ENCODE measurements around the gene ZBTB32. TPM values are rescaled to one million over a fixed set of nuclear protein-coding genes. Genes with fewer than 3 reads are reported as not detected.
A peak's percentile ranks its signal among the peaks of the same experiment; 100 is the strongest.

ZBTB32 gene
- total RNA-seq, 1 donor from 2014 or later = not detected

DNA sequence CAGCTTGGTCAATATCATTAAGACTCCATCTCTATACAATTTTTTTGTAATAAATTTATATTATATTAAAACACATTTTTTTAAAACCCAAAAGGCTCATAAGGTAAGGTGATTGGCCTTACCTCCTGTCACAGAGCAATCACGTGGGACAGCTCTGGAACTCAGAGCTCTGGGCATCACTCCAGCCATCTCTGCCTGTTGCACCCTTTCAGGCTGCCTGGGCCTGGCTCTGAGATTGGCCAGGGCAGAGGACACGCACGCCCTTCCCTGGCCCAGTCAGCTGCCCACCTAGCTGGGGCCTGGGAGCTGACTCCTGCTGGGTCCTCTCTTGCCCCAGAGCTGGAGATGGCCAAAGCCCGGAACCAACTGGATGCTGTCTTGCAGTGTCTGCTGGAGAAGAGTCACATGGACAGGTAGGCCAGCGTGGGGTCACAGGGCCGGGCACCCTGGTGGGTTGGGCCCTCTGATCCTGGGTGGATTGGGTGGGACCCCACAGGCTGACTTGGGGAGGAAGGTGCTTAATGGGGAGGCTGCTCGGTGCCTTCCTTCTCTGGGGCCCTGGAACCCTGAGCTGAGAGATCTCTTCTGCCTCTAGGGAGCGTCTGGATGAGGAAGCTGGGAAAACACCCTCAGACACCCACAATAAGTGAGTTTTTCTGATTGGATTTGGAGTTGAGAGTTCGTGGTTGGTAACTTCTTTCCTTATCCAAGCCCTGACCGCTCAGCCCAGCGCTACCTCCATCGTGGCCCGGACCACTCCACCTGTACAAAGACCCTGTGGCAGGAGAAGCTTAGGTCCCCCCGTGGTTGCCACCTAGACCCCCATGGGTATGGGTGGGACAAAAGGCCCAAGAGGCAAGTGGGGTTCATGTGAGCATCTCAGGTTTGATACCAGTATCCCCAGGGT lies 47.7 kb downstream of the ZBTB32 start:
- Mint-ChIP-seq H3K4me3 (no peak overlapping the region), H3K9me3 (no peaks in the 10 kb centered on the region), H3K4me1 (ENCODE audit: unreplicated experiment) (peaks cover 19% of the 10 kb centered on the region), H3K36me3 (no peaks in the 10 kb centered on the region), H3K27ac (no peak overlapping the region), H3K27me3 (peaks cover 11% of the 10 kb centered on the region)
- no peak for DNase-seq (ENCODE audit: extremely low spot score, unreplicated experiment)
- TF ChIP-seq, protein P1, sequence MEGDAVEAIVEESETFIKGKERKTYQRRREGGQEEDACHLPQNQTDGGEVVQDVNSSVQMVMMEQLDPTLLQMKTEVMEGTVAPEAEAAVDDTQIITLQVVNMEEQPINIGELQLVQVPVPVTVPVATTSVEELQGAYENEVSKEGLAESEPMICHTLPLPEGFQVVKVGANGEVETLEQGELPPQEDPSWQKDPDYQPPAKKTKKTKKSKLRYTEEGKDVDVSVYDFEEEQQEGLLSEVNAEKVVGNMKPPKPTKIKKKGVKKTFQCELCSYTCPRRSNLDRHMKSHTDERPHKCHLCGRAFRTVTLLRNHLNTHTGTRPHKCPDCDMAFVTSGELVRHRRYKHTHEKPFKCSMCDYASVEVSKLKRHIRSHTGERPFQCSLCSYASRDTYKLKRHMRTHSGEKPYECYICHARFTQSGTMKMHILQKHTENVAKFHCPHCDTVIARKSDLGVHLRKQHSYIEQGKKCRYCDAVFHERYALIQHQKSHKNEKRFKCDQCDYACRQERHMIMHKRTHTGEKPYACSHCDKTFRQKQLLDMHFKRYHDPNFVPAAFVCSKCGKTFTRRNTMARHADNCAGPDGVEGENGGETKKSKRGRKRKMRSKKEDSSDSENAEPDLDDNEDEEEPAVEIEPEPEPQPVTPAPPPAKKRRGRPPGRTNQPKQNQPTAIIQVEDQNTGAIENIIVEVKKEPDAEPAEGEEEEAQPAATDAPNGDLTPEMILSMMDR (conservative IDR thresholded peaks at IDR 0.05) = no peak

DNA sequence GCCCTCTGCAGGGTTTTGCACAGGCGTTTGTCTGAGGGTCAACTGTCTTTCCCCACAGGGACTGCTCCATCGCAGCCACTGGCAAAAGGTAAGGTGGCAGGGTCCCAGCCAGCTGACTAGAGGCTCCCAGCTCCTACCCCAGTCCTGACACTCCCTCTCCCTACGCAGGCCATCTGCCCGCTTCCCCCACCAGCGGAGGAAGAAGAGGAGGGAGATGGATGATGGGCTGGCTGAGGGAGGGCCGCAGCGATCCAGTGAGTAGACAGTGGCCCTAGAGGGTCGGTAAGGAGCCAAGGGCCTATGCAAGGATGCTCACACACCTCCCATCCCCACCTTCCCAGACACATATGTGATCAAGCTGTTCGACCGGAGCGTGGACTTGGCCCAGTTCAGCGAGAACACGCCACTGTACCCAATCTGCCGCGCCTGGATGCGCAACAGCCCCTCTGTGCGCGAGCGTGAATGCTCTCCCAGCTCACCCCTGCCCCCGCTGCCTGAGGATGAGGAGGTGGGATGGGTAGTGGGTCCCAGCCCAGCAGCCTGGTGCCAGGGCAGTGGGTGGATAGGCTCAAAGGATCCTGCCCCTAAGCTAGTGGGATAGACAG lies 48.5 kb downstream of the ZBTB32 start:
- no peak overlapping the region for H3K27ac Mint-ChIP-seq
- DNase-seq (ENCODE audit: extremely low spot score, unreplicated experiment) = no peak
- H3K9me3 Mint-ChIP-seq = no peaks in the 10 kb centered on the region
- H3K4me3 Mint-ChIP-seq = no peak overlapping the region
- peaks cover 13% of the 10 kb centered on the region for H3K27me3 Mint-ChIP-seq
- H3K36me3 Mint-ChIP-seq = peaks cover 2% of the 10 kb centered on the region
- peaks cover 18% of the 10 kb centered on the region for H3K4me1 Mint-ChIP-seq (ENCODE audit: unreplicated experiment)
- TF ChIP-seq, protein P1 (conservative IDR thresholded peaks at IDR 0.05) = no peak

DNA sequence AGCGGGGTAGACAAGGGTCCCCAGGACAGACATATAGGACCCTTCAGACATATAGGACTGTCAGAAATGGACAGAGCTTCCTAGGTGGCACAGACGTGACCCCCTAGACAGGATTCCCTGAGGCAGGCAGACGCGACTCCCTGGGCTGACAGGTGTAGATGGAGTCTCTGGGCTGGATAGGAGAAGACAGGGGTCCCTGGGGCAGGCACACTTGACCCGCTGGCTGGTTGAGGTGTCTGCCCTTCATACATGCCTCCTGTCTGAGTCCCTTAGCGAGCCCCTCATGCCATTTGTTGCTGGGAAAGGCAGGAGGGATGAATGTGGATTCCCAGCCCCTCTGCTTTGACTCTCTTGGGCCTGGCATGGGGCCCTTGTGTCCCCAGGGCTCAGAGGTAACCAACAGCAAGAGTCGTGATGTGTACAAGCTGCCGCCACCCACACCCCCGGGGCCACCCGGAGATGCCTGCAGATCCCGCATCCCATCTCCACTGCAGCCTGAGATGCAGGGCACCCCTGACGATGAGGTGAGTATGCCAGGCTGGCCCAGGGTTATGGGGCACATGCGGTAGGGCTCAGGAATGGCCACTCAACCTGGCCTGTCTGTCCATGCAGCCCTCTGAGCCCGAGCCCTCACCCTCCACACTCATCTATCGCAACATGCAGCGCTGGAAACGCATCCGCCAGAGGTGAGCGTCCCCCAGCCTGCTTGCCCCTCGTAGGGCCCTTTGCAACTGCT lies 49.4 kb downstream of the ZBTB32 start:
- Mint-ChIP-seq H3K27ac (no peak overlapping the region), H3K4me1 (ENCODE audit: unreplicated experiment) (peaks cover 13% of the 10 kb centered on the region), H3K4me3 (no peak overlapping the region), H3K27me3 (peaks cover 14% of the 10 kb centered on the region), H3K36me3 (peaks cover 4% of the 10 kb centered on the region), H3K9me3 (no peaks in the 10 kb centered on the region)
- TF ChIP-seq, protein P1 (conservative IDR thresholded peaks at IDR 0.05) = no peak
- DNase-seq (ENCODE audit: extremely low spot score, unreplicated experiment) = no peak

DNA sequence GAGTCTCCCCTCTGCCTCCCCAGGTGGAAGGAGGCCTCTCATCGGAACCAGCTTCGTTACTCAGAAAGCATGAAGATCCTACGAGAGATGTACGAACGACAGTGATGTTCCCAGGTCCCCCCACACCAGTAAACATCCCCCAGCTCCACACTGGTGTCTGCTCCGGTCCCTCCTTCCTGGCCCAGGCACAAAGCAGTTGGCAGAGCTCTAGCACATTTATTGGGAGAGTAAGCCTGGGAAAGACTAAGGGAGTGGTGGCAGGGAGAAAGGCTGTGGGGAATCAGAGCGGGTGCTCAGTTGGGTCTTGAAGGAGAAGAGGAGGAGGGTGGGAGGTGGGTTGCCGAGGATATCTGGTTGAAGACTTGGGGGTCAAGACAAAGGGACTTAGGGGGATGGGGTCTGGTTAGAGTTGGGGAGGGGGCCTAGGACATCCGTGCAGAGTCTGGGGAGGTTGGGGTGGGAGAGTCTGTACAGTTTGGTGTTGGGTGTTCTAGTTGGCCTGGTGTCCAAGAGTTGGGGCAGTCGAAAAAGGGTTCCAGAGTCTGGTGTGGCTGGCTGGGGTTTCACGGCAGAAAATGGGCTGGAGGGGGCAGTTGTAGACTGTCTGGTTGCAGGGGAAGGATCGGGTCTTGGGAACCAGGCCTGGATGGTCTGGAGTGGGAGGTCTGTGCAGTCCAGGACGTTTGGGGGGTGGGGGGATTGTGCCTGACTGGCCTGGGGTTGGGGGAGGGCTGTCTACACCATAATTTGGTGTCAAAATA lies 50.2 kb downstream of the ZBTB32 start:
- Mint-ChIP-seq H3K27ac (peak overlapping the region; percentile 62), H3K4me3 (peak overlapping the region; percentile 65), H3K4me1 (ENCODE audit: unreplicated experiment) (peaks cover 9% of the 10 kb centered on the region), H3K36me3 (peaks cover 4% of the 10 kb centered on the region), H3K9me3 (no peaks in the 10 kb centered on the region), H3K27me3 (peaks cover 14% of the 10 kb centered on the region)
- no peak for DNase-seq (ENCODE audit: extremely low spot score, unreplicated experiment)
- TF ChIP-seq, protein P1 (conservative IDR thresholded peaks at IDR 0.05) = no peak

DNA sequence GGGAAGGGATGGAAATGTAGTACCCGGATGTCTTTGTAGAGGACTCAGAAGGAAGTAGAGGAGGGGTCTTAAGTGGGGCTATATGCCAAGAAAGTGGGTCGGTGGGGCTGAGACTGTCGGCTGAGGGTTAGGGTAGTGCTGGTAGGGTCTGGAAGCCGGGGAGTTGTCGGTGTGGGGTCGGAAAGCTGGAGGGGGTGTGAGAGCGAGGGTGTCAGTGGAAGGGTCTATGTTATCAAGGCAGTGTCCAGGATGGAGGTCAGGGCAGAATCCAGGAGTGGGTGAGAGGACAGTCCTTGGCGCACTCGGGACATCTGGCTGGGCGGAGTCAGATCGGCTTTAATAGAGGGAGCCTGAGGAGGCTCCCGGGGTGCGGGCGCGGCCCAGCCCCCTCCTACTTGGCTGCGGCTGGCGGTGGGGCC lies 50.8 kb downstream of the ZBTB32 start:
- H3K27me3 Mint-ChIP-seq = peaks cover 14% of the 10 kb centered on the region
- H3K27ac Mint-ChIP-seq = peak overlapping the region; percentile 62
- TF ChIP-seq, protein P1 (conservative IDR thresholded peaks at IDR 0.05) = no peak
- H3K36me3 Mint-ChIP-seq = peaks cover 4% of the 10 kb centered on the region
- peaks cover 9% of the 10 kb centered on the region for H3K4me1 Mint-ChIP-seq (ENCODE audit: unreplicated experiment)
- DNase-seq (ENCODE audit: extremely low spot score, unreplicated experiment) = no peak
- H3K4me3 Mint-ChIP-seq = peak overlapping the region; percentile 65
- no peaks in the 10 kb centered on the region for H3K9me3 Mint-ChIP-seq
